GM12878 (cell line): Measurements from ENCODE around the gene FBXL16. TPM values are rescaled to one million over a fixed set of nuclear protein-coding genes. Genes with fewer than 3 reads are reported as not detected.

ENCODE experiments used
- ATAC-seq: fragments of 200-7000 bp; cut with Tn5 transposase; 3 replicates; pipeline ENCODE4 v1.9.1; 2020; ENCODE audit warnings: mild to moderate bottlenecking, moderate library complexity
- BruUV-seq: library from RNA; stranded (reverse); fragments of 400-500 nt; replicated peaks from 2 replicates; lab custom pipeline; 2021; lab: Mats Ljungman, UMichigan
- CTCF ChIA-PET: fragments of 300-600 bp; sonication (Branson Sonifier 250); formaldehyde crosslinking; extraction: SDS; loops from one replicate; lab custom pipeline; 2021; ENCODE audit warnings: inconsistent platforms; lab: Yijun Ruan, JAX
- POLR2A ChIA-PET: fragments of 350-600 bp; formaldehyde crosslinking; extraction: SDS; loops from one replicate; lab custom pipeline; 2021; ENCODE audit warnings: inconsistent platforms; lab: Charles Lee
- RAD21 ChIA-PET: fragments of 300-600 bp; sonication (Branson Sonifier 250); formaldehyde crosslinking; loops from one replicate; lab custom pipeline; 2023; ENCODE audit warnings: antibody characterized with exemption; ENCODE audit not compliant: unreplicated experiment; lab: Charles Lee
- SMC1A ChIA-PET: fragments of 300-600 bp; sonication (Branson Sonifier 250); formaldehyde crosslinking; loops from one replicate; lab custom pipeline; 2023; ENCODE audit not compliant: unreplicated experiment, uncharacterized antibody; lab: Charles Lee
- DNase-seq: peaks from one replicate; pipeline ENCODE4 v3.0.0-alpha.2; 2011; ENCODE audit warnings: low read depth, low spot score
- FAIRE-seq: peaks from 3 replicates; lab custom pipeline; 2011; peaks lifted over from hg19 to GRCh38; lab: Jason Lieb, UNC
- H2AFZ ChIP-seq: 2 replicates; pipeline ENCODE4 v1.6.0; 2011; ENCODE audit warnings: low read depth, low read length, control low read depth; ENCODE audit not compliant: control insufficient read depth
- H3K27ac ChIP-seq: 2 replicates; pipeline ENCODE4 v1.5.1; 2011; ENCODE audit warnings: control low read depth; ENCODE audit not compliant: control insufficient read depth, insufficient read depth
- H3K27me3 ChIP-seq, 2 experiments: replicated peaks in 1 of 2; 2 replicates each; pipeline versions ENCODE4 v1.6.0 to v1.6.1; 2011; ENCODE audit warnings: low read length in 1 of 2; ENCODE audit not compliant: control insufficient read depth in 2 of 2, insufficient read depth in 2 of 2
- H3K36me3 ChIP-seq, 2 experiments: 2 replicates each; pipeline ENCODE4 v1.5.1; 2011; ENCODE audit warnings: low read length in 1 of 2; ENCODE audit not compliant: control insufficient read depth in 2 of 2, insufficient read depth in 2 of 2
- H3K4me1 ChIP-seq: 2 replicates; pipeline ENCODE4 v1.6.1; 2011; ENCODE audit warnings: mild to moderate bottlenecking, low read length, moderate library complexity, mixed read lengths; ENCODE audit not compliant: control insufficient read depth, insufficient read depth
- H3K4me2 ChIP-seq: 2 replicates; pipeline ENCODE4 v1.6.0; 2011; ENCODE audit warnings: control low read depth; ENCODE audit not compliant: control insufficient read depth, insufficient read depth
- H3K4me3 ChIP-seq: fragments of 200-600 bp; sonication (generic); 2 replicates; pipeline ENCODE4 v1.5.1; 2016
- H3K79me2 ChIP-seq: 2 replicates; pipeline ENCODE4 v1.6.0; 2011; ENCODE audit warnings: low read length; ENCODE audit not compliant: control insufficient read depth, insufficient read depth
- H3K9ac ChIP-seq: 2 replicates; pipeline ENCODE4 v1.8.0; 2011; ENCODE audit warnings: low read length, control low read depth, mixed read lengths; ENCODE audit not compliant: control insufficient read depth, insufficient read depth
- H3K9me3 ChIP-seq: replicated peaks from 3 replicates; pipeline ENCODE4 v1.5.1; 2011; ENCODE audit warnings: mild to moderate bottlenecking, low read length; ENCODE audit not compliant: control insufficient read depth, insufficient read depth
- H4K20me1 ChIP-seq: 2 replicates; pipeline ENCODE4 v1.6.0; 2011; ENCODE audit not compliant: control insufficient read depth, insufficient read depth
- CREB1 ChIP-seq: IDR thresholded peaks from 2 replicates; pipeline ENCODE4 v1.6.1; 2012; ENCODE audit warnings: low read depth, mild to moderate bottlenecking, inconsistent platforms
- EED ChIP-seq: sonication (generic); IDR thresholded peaks from 2 replicates; pipeline ENCODE4 v1.6.1; 2016; ENCODE audit warnings: antibody characterized with exemption, low read depth
- GABPA ChIP-seq: IDR thresholded peaks from 2 replicates; pipeline ENCODE4 v1.6.1; 2014; ENCODE audit warnings: antibody characterized with exemption, low read depth, mild to moderate bottlenecking, inconsistent platforms
- HCFC1 ChIP-seq: fragments of 150-350 bp; IDR thresholded peaks from 2 replicates; pipeline ENCODE4 v1.6.1; 2014; ENCODE audit warnings: low read length
- IRF4 ChIP-seq: IDR thresholded peaks from 2 replicates; pipeline ENCODE4 v1.6.1; 2011; ENCODE audit warnings: low read depth, low read length
- MEF2A ChIP-seq: IDR thresholded peaks from 2 replicates; pipeline ENCODE4 v1.6.1; 2011; ENCODE audit warnings: low read depth, mild to moderate bottlenecking, low read length, moderate library complexity; ENCODE audit not compliant: insufficient read depth
- POLR2AphosphoS2 ChIP-seq: IDR thresholded peaks from 2 replicates; pipeline ENCODE4 v1.6.1; 2011; ENCODE audit warnings: low read depth, mild to moderate bottlenecking, low read length, improper control_type of control experiment, moderate library complexity
- SREBF1 ChIP-seq: IDR thresholded peaks from 2 replicates; pipeline ENCODE4 v1.6.1; 2012; ENCODE audit warnings: mild to moderate bottlenecking, low read length
- SRF ChIP-seq, 2 experiments: IDR thresholded peaks; 2 replicates each; pipeline ENCODE4 v1.6.1; 2011; ENCODE audit warnings: low read depth in 2 of 2, low read length in 2 of 2, mild to moderate bottlenecking in 1 of 2, moderate library complexity in 1 of 2
- SUPT20H ChIP-seq: IDR thresholded peaks from 2 replicates; pipeline ENCODE4 v1.6.1; 2011; ENCODE audit warnings: low read depth, mild to moderate bottlenecking, low read length, moderate library complexity, borderline replicate concordance; ENCODE audit not compliant: control insufficient read depth
- TCF3 ChIP-seq: IDR thresholded peaks from 2 replicates; pipeline ENCODE4 v1.6.1; 2012; ENCODE audit warnings: low read depth, mild to moderate bottlenecking, low read length, borderline replicate concordance; ENCODE audit not compliant: insufficient read depth
- TCF7 ChIP-seq: IDR thresholded peaks from 2 replicates; pipeline ENCODE4 v1.6.1; 2014; ENCODE audit warnings: antibody characterized with exemption, borderline replicate concordance
- YY1 ChIP-seq: IDR thresholded peaks from 2 replicates; pipeline ENCODE4 v1.6.1; 2011; ENCODE audit warnings: low read depth, mild to moderate bottlenecking, low read length
- ZNF217 ChIP-seq: fragments of 450-650 bp; IDR thresholded peaks from 2 replicates; pipeline ENCODE4 v1.6.1; 2017; ENCODE audit warnings: antibody characterized with exemption, mild to moderate bottlenecking
- WGBS: methylation state at CpG from one replicate; pipeline ENCODE4 v1.1.6; 2016; ENCODE audit warnings: low lambda C conversion rate; ENCODE audit not compliant: insufficient replicate concordance, insufficient coverage; ENCODE audit errors: missing lambda C conversion rate; 5-methylcytosine and 5-hydroxymethylcytosine counted together
- in situ Hi-C: fragments of 300-500 bp; cut with MboI; formaldehyde crosslinking; loops from 9 replicates; pipeline ENCODE4 v1.14.3; 2018; ENCODE audit warnings: mixed read lengths
- intact Hi-C: fragments of 100-400 bp; cut with micrococcal nuclease; formaldehyde crosslinking; loops from one replicate; pipeline ENCODE4 v1.14.2; 2022; ENCODE audit not compliant: unreplicated experiment
- polyA plus RNA-seq, 11 experiments: library from polyadenylated mRNA; depleted of rRNA in 4 of 11; unstranded in 6 of 11; stranded (reverse) in 5 of 11; fragments of >200 nt; fragmentation: Nextera tagmentation in 4 of 11; fragmentation: Illumina TruSeq in 1 of 11; extraction: Ambion mirVana in 4 of 11; extraction: Trizol in 1 of 11; gene quantifications; 1 replicate in 1 of 11; 2 replicates in 10 of 11; pipeline versions ENCODE4 v1.2.1 to v1.2.3, GENCODE V29; 2011 to 2016; ENCODE audit warnings: inconsistent platforms in 2 of 11, missing spikeins in 2 of 11, low read depth in 1 of 11
- total RNA-seq, 4 experiments: library from RNA; depleted of rRNA in 3 of 4; stranded (reverse); fragments of >200 nt in 3 of 4; fragmentation: Illumina TruSeq in 1 of 4; extraction: Trizol in 1 of 4; gene quantifications; 2 replicates each; pipeline versions ENCODE4 v1.2.1 to v1.2.3, GENCODE V29; 2013 to 2021
- TF ChIP-seq, protein P1 (sequence below): fragments of 150-350 bp; IDR thresholded peaks from 2 replicates; pipeline ENCODE4 v1.6.1; 2014; ENCODE audit warnings: mild to moderate bottlenecking, low read depth, low read length
- TF ChIP-seq, protein P2 (sequence below): fragments of 450-650 bp; IDR thresholded peaks from 2 replicates; pipeline ENCODE4 v1.6.1; 2014; ENCODE audit warnings: mild to moderate bottlenecking
- TF ChIP-seq, protein P3 (sequence below): IDR thresholded peaks from 2 replicates; pipeline ENCODE4 v1.6.1; 2012; ENCODE audit warnings: improper control_type of control experiment, low read depth, low read length; ENCODE audit not compliant: insufficient replicate concordance

The FBXL16 gene
- total and polyA plus RNA-seq, 10 of the 15 experiments (the other 5 are each of a cell fraction or from before 2014, with no cell fraction given), result 0.13 to 1.4 (median 0.24) TPM

DNA sequence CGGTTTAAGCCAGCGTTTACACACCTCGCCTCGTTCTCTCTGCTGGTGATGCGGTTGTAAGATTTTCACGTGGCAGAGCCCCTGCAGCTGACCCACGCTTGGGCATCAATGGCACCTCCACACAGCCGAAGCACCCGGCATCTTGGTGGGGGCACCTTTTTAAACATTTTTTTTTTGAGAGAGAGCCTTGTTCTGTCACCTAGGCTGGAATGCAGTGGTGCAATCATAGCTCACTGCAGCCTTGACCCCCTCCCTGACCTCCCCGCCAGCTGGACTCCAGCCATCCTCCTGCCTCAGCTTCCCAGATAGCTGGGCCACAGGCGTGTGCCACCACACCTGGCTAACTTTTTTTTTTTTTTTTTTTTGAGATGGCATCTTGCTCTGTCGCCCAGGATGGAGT, 51.6 kb downstream of the FBXL16 start:
- BruUV-seq, result no TSS peak
- Histone ChIP-seq H3K9me3 (no peaks in the 10 kb centered on the region), H2AFZ (no peak overlapping the region), H4K20me1 (no peaks in the 10 kb centered on the region), H3K27me3 (no peaks in the 10 kb centered on the region), H3K4me3 (no peak overlapping the region), H3K27ac (no peak overlapping the region), H3K79me2 (peaks cover 6% of the 10 kb centered on the region)
- POLR2A ChIA-PET, result interaction anchor here (0.6 to 0.7 kb wide), 2 partner anchors 30 to 454 kb away, joined by 3 to 5 read pairs; partner anchors contain the start of gene JMJD8
- DNase-seq, result no peak
- CTCF ChIA-PET, result no interaction called here
- TF ChIP-seq, protein P1, sequence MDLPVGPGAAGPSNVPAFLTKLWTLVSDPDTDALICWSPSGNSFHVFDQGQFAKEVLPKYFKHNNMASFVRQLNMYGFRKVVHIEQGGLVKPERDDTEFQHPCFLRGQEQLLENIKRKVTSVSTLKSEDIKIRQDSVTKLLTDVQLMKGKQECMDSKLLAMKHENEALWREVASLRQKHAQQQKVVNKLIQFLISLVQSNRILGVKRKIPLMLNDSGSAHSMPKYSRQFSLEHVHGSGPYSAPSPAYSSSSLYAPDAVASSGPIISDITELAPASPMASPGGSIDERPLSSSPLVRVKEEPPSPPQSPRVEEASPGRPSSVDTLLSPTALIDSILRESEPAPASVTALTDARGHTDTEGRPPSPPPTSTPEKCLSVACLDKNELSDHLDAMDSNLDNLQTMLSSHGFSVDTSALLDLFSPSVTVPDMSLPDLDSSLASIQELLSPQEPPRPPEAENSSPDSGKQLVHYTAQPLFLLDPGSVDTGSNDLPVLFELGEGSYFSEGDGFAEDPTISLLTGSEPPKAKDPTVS, result no peak
- TF ChIP-seq, protein P2, sequence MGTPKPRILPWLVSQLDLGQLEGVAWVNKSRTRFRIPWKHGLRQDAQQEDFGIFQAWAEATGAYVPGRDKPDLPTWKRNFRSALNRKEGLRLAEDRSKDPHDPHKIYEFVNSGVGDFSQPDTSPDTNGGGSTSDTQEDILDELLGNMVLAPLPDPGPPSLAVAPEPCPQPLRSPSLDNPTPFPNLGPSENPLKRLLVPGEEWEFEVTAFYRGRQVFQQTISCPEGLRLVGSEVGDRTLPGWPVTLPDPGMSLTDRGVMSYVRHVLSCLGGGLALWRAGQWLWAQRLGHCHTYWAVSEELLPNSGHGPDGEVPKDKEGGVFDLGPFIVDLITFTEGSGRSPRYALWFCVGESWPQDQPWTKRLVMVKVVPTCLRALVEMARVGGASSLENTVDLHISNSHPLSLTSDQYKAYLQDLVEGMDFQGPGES, result no peak
- TF ChIP-seq SREBF1 (no peak), MEF2A (no peak), TCF3 (no peak), CREB1 (no peak), SRF (IDR thresholded peaks at IDR 0.05; ENCODE audit: low read depth in 2 of 2, low read length in 2 of 2) (no peak), GABPA (no peak), POLR2AphosphoS2 (no peak), EED (no peak), IRF4 (no peak), ZNF217 (no peak), TCF7 (no peak), HCFC1 (no peak), SUPT20H (no peak), YY1 (no peak)
- TF ChIP-seq, protein P3, sequence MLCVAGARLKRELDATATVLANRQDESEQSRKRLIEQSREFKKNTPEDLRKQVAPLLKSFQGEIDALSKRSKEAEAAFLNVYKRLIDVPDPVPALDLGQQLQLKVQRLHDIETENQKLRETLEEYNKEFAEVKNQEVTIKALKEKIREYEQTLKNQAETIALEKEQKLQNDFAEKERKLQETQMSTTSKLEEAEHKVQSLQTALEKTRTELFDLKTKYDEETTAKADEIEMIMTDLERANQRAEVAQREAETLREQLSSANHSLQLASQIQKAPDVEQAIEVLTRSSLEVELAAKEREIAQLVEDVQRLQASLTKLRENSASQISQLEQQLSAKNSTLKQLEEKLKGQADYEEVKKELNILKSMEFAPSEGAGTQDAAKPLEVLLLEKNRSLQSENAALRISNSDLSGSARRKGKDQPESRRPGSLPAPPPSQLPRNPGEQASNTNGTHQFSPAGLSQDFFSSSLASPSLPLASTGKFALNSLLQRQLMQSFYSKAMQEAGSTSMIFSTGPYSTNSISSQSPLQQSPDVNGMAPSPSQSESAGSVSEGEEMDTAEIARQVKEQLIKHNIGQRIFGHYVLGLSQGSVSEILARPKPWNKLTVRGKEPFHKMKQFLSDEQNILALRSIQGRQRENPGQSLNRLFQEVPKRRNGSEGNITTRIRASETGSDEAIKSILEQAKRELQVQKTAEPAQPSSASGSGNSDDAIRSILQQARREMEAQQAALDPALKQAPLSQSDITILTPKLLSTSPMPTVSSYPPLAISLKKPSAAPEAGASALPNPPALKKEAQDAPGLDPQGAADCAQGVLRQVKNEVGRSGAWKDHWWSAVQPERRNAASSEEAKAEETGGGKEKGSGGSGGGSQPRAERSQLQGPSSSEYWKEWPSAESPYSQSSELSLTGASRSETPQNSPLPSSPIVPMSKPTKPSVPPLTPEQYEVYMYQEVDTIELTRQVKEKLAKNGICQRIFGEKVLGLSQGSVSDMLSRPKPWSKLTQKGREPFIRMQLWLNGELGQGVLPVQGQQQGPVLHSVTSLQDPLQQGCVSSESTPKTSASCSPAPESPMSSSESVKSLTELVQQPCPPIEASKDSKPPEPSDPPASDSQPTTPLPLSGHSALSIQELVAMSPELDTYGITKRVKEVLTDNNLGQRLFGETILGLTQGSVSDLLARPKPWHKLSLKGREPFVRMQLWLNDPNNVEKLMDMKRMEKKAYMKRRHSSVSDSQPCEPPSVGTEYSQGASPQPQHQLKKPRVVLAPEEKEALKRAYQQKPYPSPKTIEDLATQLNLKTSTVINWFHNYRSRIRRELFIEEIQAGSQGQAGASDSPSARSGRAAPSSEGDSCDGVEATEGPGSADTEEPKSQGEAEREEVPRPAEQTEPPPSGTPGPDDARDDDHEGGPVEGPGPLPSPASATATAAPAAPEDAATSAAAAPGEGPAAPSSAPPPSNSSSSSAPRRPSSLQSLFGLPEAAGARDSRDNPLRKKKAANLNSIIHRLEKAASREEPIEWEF, result no peak
- TF ChIP-seq, all 136 proteins: peak for 0
- Histone ChIP-seq H3K4me1 (peaks cover 6% of the 10 kb centered on the region), H3K36me3 (peaks cover 0 to 3% of the 10 kb centered on the region in 2 experiments; a peak in 2 of 4 replicates), H3K9ac (no peak overlapping the region), H3K4me2 (no peak overlapping the region)
- RAD21 ChIA-PET, result no interaction called here
- intact Hi-C loops, result no loop called here
- 96% methylated on average over 11 of the region's 12 CpGs for WGBS
- no peak for FAIRE-seq
- in situ Hi-C loops, result no loop called here
- SMC1A ChIA-PET, result no interaction called here
- ATAC-seq, result no peak
